ENCODE results near the gene NRSN2. TPM values are rescaled to one million over a fixed set of nuclear protein-coding genes. Genes with fewer than 3 reads are reported as not detected.

The NRSN2 gene, protein sequence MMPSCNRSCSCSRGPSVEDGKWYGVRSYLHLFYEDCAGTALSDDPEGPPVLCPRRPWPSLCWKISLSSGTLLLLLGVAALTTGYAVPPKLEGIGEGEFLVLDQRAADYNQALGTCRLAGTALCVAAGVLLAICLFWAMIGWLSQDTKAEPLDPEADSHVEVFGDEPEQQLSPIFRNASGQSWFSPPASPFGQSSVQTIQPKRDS
- 30.4 and 39.2 TPM in 2 replicates for total RNA-seq

GRCh38 chr20:346640-347316 is at the start of gene NRSN2:
TSS of gene NRSN2 (plus strand) at chr20:347111. CDS start at chr20:349644, 2,533 bp downstream.

GRCh38 chr20:325045-325888 is 21.6 kb upstream of the NRSN2 start, which contains the start of gene SOX12:
TSS of gene SOX12 (plus strand) at chr20:325552. CDS start at chr20:325925, 373 bp downstream.

Other genes starting within 250 kb of the NRSN2 start
- gene DEFB126, start 204.5 kb upstream of the NRSN2 start, total RNA-seq: not detected in 2 replicates
- not detected in 2 replicates for gene DEFB127, start 189.7 kb upstream of the NRSN2 start, total RNA-seq
- gene DEFB128, start 157.4 kb upstream of the NRSN2 start, total RNA-seq: not detected in 2 replicates
- gene DEFB129, start 119.9 kb upstream of the NRSN2 start, total RNA-seq: not detected in 2 replicates
- gene DEFB132, start 89.4 kb upstream of the NRSN2 start, total RNA-seq: not detected in 2 replicates
- gene C20orf96, start 56.4 kb upstream of the NRSN2 start, total RNA-seq: 2.9 and 5.0 TPM in 2 replicates
- gene ZCCHC3, start 49.5 kb upstream of the NRSN2 start, total RNA-seq: 10.0 and 13.7 TPM in 2 replicates
- 6.6 and 10.5 TPM in 2 replicates for gene SOX12, start 21.6 kb upstream of the NRSN2 start, total RNA-seq
- gene TRIB3, start 33.6 kb downstream of the NRSN2 start, total RNA-seq: 35.4 and 121 TPM in 2 replicates
- 76.3 and 88.0 TPM in 2 replicates for gene RBCK1, start 61.2 kb downstream of the NRSN2 start, total RNA-seq
- 57.3 and 63.1 TPM in 2 replicates for gene TBC1D20, start 115.4 kb downstream of the NRSN2 start, total RNA-seq
- 153 and 156 TPM in 2 replicates for gene CSNK2A1, start 196.7 kb downstream of the NRSN2 start, total RNA-seq

Measured in smooth muscle cell of the pulmonary artery (primary cell).